Thymus (tissue), 11 donors: ENCODE results near the gene PMAIP1. TPM values are rescaled to one million over a fixed set of nuclear protein-coding genes. Genes with fewer than 3 reads are reported as not detected.
A peak's percentile ranks its signal among the peaks of the same experiment; 100 is the strongest.
"Not testable (repeated sequence)": the region's sequence is repeated elsewhere in the genome, so short reads cannot be mapped to it uniquely, and the experiment has no call there.

Experiments used
- DNase-seq, 9 donors: peaks; one replicate each; pipeline ENCODE4 v3.0.0-alpha.2; 2013; ENCODE audit warnings: low spot score in 9 of 9, low read depth in 6 of 9, missing footprints in 1 of 9
- H3K27ac ChIP-seq, 2 donors: one replicate each; pipeline ENCODE4 v1.5.1; 2013; ENCODE audit warnings: control low read depth in 1 of 2, low read depth in 1 of 2, low read length in 1 of 2, mild to moderate bottlenecking in 1 of 2, moderate library complexity in 1 of 2
- H3K27me3 ChIP-seq, 2 donors: one replicate each; pipeline ENCODE4 v1.5.1; 2013; ENCODE audit warnings: low read length in 1 of 2; ENCODE audit not compliant: control insufficient read depth in 2 of 2, insufficient read depth in 1 of 2
- H3K36me3 ChIP-seq, 2 donors: one replicate each; pipeline ENCODE4 v1.5.1; 2013; ENCODE audit warnings: low read length in 1 of 2, mild to moderate bottlenecking in 1 of 2, moderate library complexity in 1 of 2; ENCODE audit not compliant: control insufficient read depth in 2 of 2, insufficient read depth in 2 of 2
- H3K4me1 ChIP-seq, 2 donors: one replicate each; pipeline ENCODE4 v1.5.1; 2013; ENCODE audit warnings: low read length in 2 of 2; ENCODE audit not compliant: control insufficient read depth in 2 of 2, insufficient read depth in 2 of 2
- H3K4me3 ChIP-seq, 2 donors: one replicate each; pipeline ENCODE4 v1.5.1; 2013; ENCODE audit warnings: low read length in 2 of 2, control low read depth in 1 of 2, mild to moderate bottlenecking in 1 of 2
- H3K9me3 ChIP-seq, 2 donors: one replicate each; pipeline ENCODE4 v1.5.1; 2013; ENCODE audit warnings: low read length in 1 of 2, mild to moderate bottlenecking in 1 of 2; ENCODE audit not compliant: control insufficient read depth in 2 of 2, insufficient read depth in 1 of 2
- WGBS: extraction: QIAGEN DNeasy Blood & Tissue Kit; methylation state at CpG from one replicate; pipeline ENCODE4 v1.1.7; 2013; 5-methylcytosine and 5-hydroxymethylcytosine counted together
- polyA plus RNA-seq: library from polyadenylated mRNA; stranded (reverse); fragments of 200-250 nt; gene quantifications from one replicate; pipeline ENCODE4 v1.2.3, GENCODE V29; 2013
- total RNA-seq: library from RNA; stranded (reverse); fragments of 120-200 nt; gene quantifications from one replicate; pipeline ENCODE4 v1.2.4, GENCODE V29; 2013
- donor health status: healthy.

PMAIP1 gene
- total and polyA plus RNA-seq, 2 donors, result 14.5 to 20.0 TPM

DNA sequence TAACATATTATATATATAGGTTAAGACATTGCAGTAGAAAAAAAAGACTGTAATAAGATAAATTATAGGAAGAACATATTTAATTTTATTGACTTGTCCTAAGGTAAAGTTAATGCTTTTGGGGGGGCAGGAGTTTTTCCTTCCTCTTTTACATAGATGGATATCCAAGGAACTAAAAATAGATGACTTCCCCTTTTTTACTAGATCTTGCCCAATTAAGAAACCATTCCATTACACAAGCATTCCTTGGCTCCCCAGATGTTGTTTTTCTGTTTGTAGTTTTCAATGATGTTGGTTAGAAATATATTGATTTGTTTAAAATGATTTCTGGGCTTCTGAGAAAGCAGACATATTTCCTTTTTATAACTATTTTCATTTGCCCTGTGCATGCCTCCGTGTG is 22.4 kb upstream of the PMAIP1 start:
- Histone ChIP-seq H3K4me1 (peaks cover 5 to 12% of the 10 kb centered on the region in 2 donors), H3K27me3 (no peaks in the 10 kb centered on the region), H3K27ac (no peak overlapping the region), H3K4me3 (no peak overlapping the region), H3K9me3 (no peaks in the 10 kb centered on the region), H3K36me3 (no peaks in the 10 kb centered on the region)
- DNase-seq, result no peak
- 9% methylated on average over 1 of the region's 1 CpG for WGBS

DNA sequence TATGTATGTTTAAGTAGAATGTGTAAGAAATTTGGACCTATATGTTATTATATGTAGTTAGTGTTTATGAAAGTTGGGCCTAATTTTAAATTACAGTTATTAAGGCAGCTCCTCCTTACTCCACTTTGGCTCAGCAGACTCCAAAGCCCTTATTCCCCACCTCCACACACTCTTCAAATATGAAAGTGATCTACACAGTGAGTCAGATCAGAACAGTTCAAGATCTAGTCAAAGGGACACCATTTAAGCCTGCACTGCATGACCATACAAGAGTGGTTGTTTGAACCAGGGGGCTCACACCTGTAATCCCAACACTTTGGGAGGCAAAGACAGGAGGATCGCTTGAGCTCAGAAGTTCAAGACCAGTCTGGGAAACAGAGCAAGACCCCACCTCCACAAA is 21.2 kb upstream of the PMAIP1 start:
- H3K4me3 ChIP-seq, result no peak overlapping the region
- no peaks in the 10 kb centered on the region for H3K36me3 ChIP-seq
- no peak for DNase-seq
- H3K4me1 ChIP-seq, result peaks cover 5 to 16% of the 10 kb centered on the region in 2 donors
- no peak overlapping the region for H3K27ac ChIP-seq
- 98% methylated on average over 1 of the region's 1 CpG for WGBS
- H3K9me3 ChIP-seq, result no peaks in the 10 kb centered on the region
- no peaks in the 10 kb centered on the region for H3K27me3 ChIP-seq

DNA sequence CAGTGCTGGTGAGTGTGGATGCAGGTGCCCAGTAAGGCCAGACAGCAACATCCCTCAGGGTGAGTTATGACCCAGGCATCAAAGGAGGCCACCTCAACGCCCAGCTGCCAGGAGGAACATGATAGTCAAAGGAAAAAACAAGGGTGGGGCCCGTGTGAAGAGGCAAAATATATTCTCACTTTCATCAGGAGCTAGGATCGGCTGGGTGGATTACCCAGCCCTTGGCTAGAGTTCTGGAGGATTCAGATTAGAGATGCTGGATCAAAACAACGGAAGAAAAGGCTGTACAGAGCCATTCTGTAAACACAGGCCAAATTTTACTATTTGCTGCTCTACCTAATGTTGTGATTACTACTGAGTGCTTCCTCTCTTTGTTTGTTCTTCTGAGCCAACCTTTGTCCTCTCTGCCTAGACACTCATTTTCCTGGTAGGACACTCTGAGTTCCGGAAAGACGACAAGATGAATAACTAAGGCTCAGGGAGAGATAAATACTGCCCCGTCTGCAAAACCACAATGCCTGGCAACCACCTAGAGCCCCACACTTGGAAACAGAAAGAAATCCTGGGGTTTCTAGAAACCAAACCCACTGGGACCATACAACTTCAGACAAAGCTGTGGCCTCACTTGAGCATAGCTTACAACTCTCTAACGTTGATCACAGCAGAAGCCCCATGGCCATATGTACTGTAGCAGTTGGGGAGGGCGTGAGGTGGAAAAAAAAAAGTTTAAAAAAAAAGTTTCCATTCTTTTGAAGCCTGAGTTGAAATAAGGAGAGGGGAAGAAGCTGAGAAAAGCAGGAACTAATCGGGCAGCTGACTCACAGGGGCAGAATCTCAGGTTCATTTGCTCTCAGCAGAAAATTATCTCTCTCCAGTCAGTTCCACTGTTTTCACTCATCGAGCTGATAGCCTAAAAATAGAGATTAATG is 17.8 kb upstream of the PMAIP1 start:
- Histone ChIP-seq H3K9me3 (no peaks in the 10 kb centered on the region), H3K4me3 (no peak overlapping the region), H3K36me3 (no peaks in the 10 kb centered on the region), H3K4me1 (peaks cover 5 to 23% of the 10 kb centered on the region in 2 donors), H3K27ac (peak overlapping the region; percentile 54 to 62), H3K27me3 (no peaks in the 10 kb centered on the region)
- WGBS, result 28% methylated on average over 11 of the region's 11 CpGs
- DNase-seq, result peak in 2 of 9 donors; percentile 12 to 47

DNA sequence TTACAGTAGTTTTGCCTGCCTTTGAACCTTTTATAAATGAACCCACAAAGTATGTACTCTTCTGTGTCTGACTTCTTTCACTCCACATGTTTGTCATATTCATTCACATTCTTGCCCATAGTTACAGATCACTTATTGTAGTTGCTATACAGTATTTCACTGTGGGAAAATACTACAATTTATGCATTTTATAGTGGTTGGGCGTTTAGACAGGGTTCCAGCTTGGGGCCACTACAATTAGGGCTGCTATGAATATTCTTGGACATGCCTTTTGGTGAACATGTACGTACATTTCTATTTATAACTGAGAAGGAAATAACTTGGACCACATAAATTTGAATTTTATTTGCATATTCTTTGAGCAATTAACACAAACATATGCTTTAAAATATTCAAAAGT is 15.4 kb upstream of the PMAIP1 start:
- DNase-seq, result no peak
- Histone ChIP-seq H3K36me3 (no peaks in the 10 kb centered on the region), H3K9me3 (no peaks in the 10 kb centered on the region), H3K4me1 (peaks cover 5 to 23% of the 10 kb centered on the region in 2 donors), H3K27ac (no peak overlapping the region), H3K27me3 (no peaks in the 10 kb centered on the region), H3K4me3 (no peak overlapping the region)
- 97% methylated on average over 2 of the region's 2 CpGs for WGBS

- Histone ChIP-seq H3K9me3 (no peaks in the 10 kb centered on the region), H3K36me3 (no peaks in the 10 kb centered on the region), H3K4me3 (no peak overlapping the region), H3K27ac (peak overlapping the region in 1 of 2 donors; percentile 12), H3K27me3 (no peaks in the 10 kb centered on the region), H3K4me1 (peaks cover 5 to 23% of the 10 kb centered on the region in 2 donors)
- DNase-seq, result no peak
- WGBS, result 30% methylated on average over 6 of the region's 6 CpGs
Observed at GRCh38 chr18:59885579-59886163, 14.1 kb upstream of the PMAIP1 start.

DNA sequence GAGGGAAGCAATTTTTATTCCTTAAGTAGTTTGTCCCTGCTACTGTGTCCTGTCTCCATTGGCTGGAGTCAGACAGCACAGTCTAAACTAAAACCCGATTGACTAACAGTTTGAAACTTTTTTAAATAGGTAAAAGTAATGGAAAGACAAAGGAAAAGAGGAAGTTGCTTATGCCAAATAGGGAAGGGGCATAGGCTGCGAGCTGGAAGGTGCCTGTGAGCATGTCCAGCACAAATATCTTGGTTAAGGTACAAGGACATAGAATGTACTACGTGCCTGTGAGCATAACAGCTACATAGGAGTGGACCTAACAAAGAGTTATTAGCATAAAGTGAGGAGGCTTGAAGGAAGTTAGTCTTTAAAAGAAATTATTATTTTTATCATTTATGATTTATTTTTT is 13.4 kb upstream of the PMAIP1 start:
- not testable (repeated sequence) for H3K27ac ChIP-seq
- WGBS, result 85% methylated on average over 3 of the region's 3 CpGs

DNA sequence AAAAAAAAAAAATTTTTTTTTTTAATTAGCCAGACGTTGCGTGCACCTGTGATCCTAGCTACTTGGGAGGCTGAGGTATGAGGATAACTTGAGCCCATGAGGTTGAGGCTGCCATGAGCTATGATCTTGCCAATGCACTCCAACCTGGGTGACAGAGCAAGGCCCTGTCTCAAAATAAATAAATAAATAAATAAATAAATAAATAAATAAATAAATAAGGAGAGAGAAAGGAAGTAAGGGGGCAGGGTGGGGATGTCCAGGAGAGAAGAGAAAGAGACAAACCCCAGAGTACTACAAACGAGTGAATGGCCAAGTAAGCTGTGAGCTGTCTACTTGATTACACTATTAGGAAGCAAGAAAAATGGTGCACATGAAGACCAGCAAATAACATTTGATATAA is 7.7 kb upstream of the PMAIP1 start:
- 96% methylated on average over 3 of the region's 3 CpGs for WGBS
- H3K4me3 ChIP-seq, result no peak overlapping the region
- no peaks in the 10 kb centered on the region for H3K4me1 ChIP-seq
- no peaks in the 10 kb centered on the region for H3K36me3 ChIP-seq
- H3K27me3 ChIP-seq, result peaks cover 0 to under 1% of the 10 kb centered on the region in 2 donors
- DNase-seq, result no peak
- no peaks in the 10 kb centered on the region for H3K9me3 ChIP-seq
- no peak overlapping the region for H3K27ac ChIP-seq

More for the DNA sequence above, 13.4 kb upstream of the PMAIP1 start:
- not testable (repeated sequence) for DNase-seq, H3K36me3 ChIP-seq, H3K4me3 ChIP-seq, H3K9me3 ChIP-seq, H3K27me3 ChIP-seq
- H3K4me1 ChIP-seq, result peaks cover 5 to 23% of the 10 kb centered on the region in 2 donors

DNA sequence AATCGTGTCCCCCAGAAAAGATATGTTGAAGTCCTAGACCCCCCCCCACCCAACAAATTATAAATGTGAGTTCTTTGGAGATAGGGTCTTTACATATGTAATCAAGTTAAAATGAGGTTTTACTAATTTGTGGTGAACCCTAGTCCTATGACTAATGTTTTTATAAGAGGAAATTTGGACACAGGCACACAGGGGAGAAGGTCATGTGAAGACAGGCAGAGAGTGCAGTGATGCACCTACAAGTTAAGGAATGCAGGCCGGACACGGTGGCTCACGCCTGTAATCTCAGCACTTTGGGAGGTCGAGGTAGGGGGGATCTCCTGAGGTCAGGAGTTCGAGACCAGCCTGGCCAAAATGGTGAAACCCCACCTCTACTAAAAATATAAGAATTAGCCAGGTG is 5.8 kb upstream of the PMAIP1 start:
- Histone ChIP-seq H3K27me3 (peaks cover 0 to 18% of the 10 kb centered on the region in 2 donors), H3K27ac (no peak overlapping the region), H3K9me3 (no peaks in the 10 kb centered on the region), H3K4me1 (peaks cover 0 to 3% of the 10 kb centered on the region in 2 donors), H3K4me3 (no peak overlapping the region), H3K36me3 (no peaks in the 10 kb centered on the region)
- no peak for DNase-seq
- WGBS, result 94% methylated on average over 6 of the region's 6 CpGs

GRCh38 chr18:59897321-59897954 is 2.4 kb upstream of the PMAIP1 start:
- peaks cover 3 to 8% of the 10 kb centered on the region in 2 donors for H3K4me1 ChIP-seq
- peaks cover 0 to under 1% of the 10 kb centered on the region in 2 donors for H3K36me3 ChIP-seq
- peaks cover 0 to 33% of the 10 kb centered on the region in 2 donors for H3K27me3 ChIP-seq
- DNase-seq, result no peak
- no peaks in the 10 kb centered on the region for H3K9me3 ChIP-seq
- no peak overlapping the region for H3K4me3 ChIP-seq
- WGBS, result 89% methylated on average over 9 of the region's 9 CpGs
- no peak overlapping the region for H3K27ac ChIP-seq
